ENCODE measurements around the gene PCSK9. TPM values are rescaled to one million over a fixed set of nuclear protein-coding genes. Genes with fewer than 3 reads are reported as not detected.

PCSK9 gene
- total and polyA plus RNA-seq, 2 experiments from 2014 or later, result 77.6 to 327 TPM

DNA sequence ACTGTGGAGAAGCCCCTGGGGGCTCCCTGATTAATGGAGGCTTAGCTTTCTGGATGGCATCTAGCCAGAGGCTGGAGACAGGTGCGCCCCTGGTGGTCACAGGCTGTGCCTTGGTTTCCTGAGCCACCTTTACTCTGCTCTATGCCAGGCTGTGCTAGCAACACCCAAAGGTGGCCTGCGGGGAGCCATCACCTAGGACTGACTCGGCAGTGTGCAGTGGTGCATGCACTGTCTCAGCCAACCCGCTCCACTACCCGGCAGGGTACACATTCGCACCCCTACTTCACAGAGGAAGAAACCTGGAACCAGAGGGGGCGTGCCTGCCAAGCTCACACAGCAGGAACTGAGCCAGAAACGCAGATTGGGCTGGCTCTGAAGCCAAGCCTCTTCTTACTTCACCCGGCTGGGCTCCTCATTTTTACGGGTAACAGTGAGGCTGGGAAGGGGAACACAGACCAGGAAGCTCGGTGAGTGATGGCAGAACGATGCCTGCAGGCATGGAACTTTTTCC, 24.8 kb downstream of the PCSK9 start:
- Mint-ChIP-seq H3K27me3 (ENCODE audit: insufficient read depth, low read depth, poor library complexity) (peaks cover 6% of the 10 kb centered on the region), H3K36me3 (ENCODE audit: low read depth) (peaks cover 43% of the 10 kb centered on the region), H3K9me3 (no peaks in the 10 kb centered on the region; the same call in 2 of the 3 replicates), H3K4me1 (no peaks in the 10 kb centered on the region), H3K4me3 (no peak overlapping the region), H3K27ac (no peak overlapping the region)
- Histone ChIP-seq H2AFZ (no peak overlapping the region), H3K79me2 (replicated peaks; ENCODE audit: insufficient read depth) (no peaks in the 10 kb centered on the region), H3K9me2 (ENCODE audit: insufficient read depth) (no peaks in the 10 kb centered on the region), H3K36me3 (ENCODE audit: insufficient read depth) (peaks cover 51% of the 10 kb centered on the region), H3K27ac (ENCODE audit: low read depth) (peak overlapping the region; percentile 61; the same call in 1 of the 2 replicates), H4K20me1 (replicated peaks; ENCODE audit: insufficient read depth) (peaks cover 18% of the 10 kb centered on the region), H3K4me1 (ENCODE audit: insufficient read depth) (no peaks in the 10 kb centered on the region), H3K4me3 (no peak overlapping the region), H3K4me2 (no peak overlapping the region), H3F3A (replicated peaks; ENCODE audit: low read depth) (peaks cover 61% of the 10 kb centered on the region), H3K27me3 (ENCODE audit: insufficient read depth) (no peaks in the 10 kb centered on the region)
- ATAC-seq (peak; percentile 91), DNase-seq (ENCODE audit: low spot score) (peak; percentile 63)
- TF ChIP-seq ZNF114 (CRISPR knock-in tag; IDR thresholded peaks at IDR 0.05) (no peak), JUNB (IDR thresholded peaks at IDR 0.05; ENCODE audit: unreplicated experiment) (no peak), NANOG (IDR thresholded peaks at IDR 0.05; ENCODE audit: borderline replicate concordance) (no peak), EZH2phosphoT487 (IDR thresholded peaks at IDR 0.05; ENCODE audit: unreplicated experiment) (no peak), ZNF331 (CRISPR knock-in tag; IDR thresholded peaks at IDR 0.05; ENCODE audit: low read depth) (no peak), CTCF (conservative IDR thresholded peaks at IDR 0.05; ENCODE audit: low read depth in 2 of 2) (peak; percentile 64 to 70), REST (IDR thresholded peaks at IDR 0.05; ENCODE audit: unreplicated experiment) (no peak), POLR2AphosphoS5 (IDR thresholded peaks at IDR 0.05; ENCODE audit: low read depth) (no peak)

DNA sequence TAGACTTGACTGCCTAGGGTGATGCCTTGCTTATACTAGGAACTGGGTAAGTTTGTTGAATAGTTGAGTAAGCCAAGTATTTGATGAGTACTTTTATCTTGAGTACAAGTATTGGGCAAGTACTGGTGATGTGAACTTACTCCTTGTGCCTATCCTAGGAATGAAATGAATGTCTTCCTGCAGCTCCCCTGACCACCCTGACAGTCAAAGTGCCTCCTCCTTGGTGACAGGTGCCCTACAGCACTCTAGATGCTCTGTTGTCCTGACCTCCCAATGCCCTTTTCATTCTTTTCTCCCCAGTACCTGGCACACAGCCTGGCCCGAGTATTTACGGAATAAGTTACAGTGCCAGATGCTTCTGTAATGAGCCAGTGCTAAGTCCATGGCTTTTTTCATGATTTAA, 25.5 kb downstream of the PCSK9 start:
- H3K27me3 ChIP-seq (ENCODE audit: insufficient read depth), result no peaks in the 10 kb centered on the region
- peaks cover 4% of the 10 kb centered on the region for H3K27me3 Mint-ChIP-seq (ENCODE audit: insufficient read depth, low read depth, poor library complexity)
- peaks cover 41% of the 10 kb centered on the region for H3K36me3 Mint-ChIP-seq (ENCODE audit: low read depth)
- ATAC-seq (no peak), DNase-seq (ENCODE audit: low spot score) (no peak)
- H3K4me1 ChIP-seq (ENCODE audit: insufficient read depth), result no peaks in the 10 kb centered on the region
- peaks cover 48% of the 10 kb centered on the region for H3K36me3 ChIP-seq (ENCODE audit: insufficient read depth)
- H3F3A ChIP-seq (replicated peaks; ENCODE audit: low read depth), result peaks cover 57% of the 10 kb centered on the region
- H3K4me3 Mint-ChIP-seq, result no peak overlapping the region
- peak overlapping the region; percentile 61; the same call in 1 of the 2 replicates for H3K27ac ChIP-seq (ENCODE audit: low read depth)
- H3K27ac Mint-ChIP-seq, result peak overlapping the region; percentile 34; the same call in 1 of the 2 replicates
- no peaks in the 10 kb centered on the region; the same call in 2 of the 3 replicates for H3K9me3 Mint-ChIP-seq
- no peaks in the 10 kb centered on the region for H3K9me2 ChIP-seq (ENCODE audit: insufficient read depth)
- peaks cover 15% of the 10 kb centered on the region for H4K20me1 ChIP-seq (replicated peaks; ENCODE audit: insufficient read depth)
- no peak overlapping the region for H3K4me3 ChIP-seq
- H2AFZ ChIP-seq, result no peak overlapping the region
- TF ChIP-seq STAT1 (IDR thresholded peaks at IDR 0.05; ENCODE audit: unreplicated experiment) (no peak), ZNF462 (CRISPR knock-in tag; IDR thresholded peaks at IDR 0.05) (no peak), EZH2 (IDR thresholded peaks at IDR 0.05; ENCODE audit: low read depth, unreplicated experiment) (no peak)
- no peaks in the 10 kb centered on the region for H3K4me1 Mint-ChIP-seq
- H3K79me2 ChIP-seq (replicated peaks; ENCODE audit: insufficient read depth), result no peaks in the 10 kb centered on the region
- no peak overlapping the region for H3K4me2 ChIP-seq
